ENCODE results near the gene GARRE1.
"Not testable (repeated sequence)": the region's sequence is repeated elsewhere in the genome, so short reads cannot be mapped to it uniquely, and the experiment has no call there.

GARRE1 gene, protein sequence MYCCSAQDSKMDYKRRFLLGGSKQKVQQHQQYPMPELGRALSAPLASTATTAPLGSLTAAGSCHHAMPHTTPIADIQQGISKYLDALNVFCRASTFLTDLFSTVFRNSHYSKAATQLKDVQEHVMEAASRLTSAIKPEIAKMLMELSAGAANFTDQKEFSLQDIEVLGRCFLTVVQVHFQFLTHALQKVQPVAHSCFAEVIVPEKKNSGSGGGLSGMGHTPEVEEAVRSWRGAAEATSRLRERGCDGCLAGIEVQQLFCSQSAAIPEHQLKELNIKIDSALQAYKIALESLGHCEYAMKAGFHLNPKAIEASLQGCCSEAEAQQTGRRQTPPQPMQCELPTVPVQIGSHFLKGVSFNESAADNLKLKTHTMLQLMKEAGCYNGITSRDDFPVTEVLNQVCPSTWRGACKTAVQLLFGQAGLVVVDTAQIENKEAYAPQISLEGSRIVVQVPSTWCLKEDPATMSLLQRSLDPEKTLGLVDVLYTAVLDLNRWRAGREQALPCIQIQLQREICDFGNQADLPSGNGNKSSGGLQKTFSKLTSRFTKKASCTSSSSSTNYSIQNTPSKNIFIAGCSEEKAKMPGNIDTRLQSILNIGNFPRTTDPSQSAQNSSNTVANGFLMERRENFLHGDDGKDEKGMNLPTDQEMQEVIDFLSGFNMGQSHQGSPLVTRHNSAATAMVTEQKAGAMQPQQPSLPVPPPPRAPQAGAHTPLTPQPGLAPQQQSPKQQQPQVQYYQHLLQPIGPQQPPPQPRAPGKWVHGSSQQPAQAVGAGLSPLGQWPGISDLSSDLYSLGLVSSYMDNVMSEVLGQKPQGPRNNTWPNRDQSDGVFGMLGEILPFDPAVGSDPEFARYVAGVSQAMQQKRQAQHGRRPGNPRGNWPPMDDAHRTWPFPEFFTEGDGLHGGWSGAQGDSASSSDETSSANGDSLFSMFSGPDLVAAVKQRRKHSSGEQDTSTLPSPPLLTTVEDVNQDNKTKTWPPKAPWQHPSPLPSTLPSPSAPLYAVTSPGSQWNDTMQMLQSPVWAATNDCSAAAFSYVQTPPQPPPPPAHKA (N-terminal part only)

GRCh38 chr19:34254046-34254697 lies at the start of gene GARRE1:
GARRE1 (plus strand) TSS chr19:34254554; CDS start chr19:34300474, 45,920 bp downstream.
- peak; percentile 94 for DNase-seq (ENCODE audit: low spot score)
- in situ Hi-C loops (cut with MboI; ENCODE audit: low pct_unique_long_range_greater_than_20kb, low sequenced_read_pairs, unreplicated experiment), result no loop called here
- TF ChIP-seq CTCF (IDR thresholded peaks at IDR 0.05; ENCODE audit: extremely low read depth, insufficient read depth, missing control alignments), result no peak

- DNase-seq (ENCODE audit: low spot score); in situ Hi-C loops (cut with MboI; ENCODE audit: low pct_unique_long_range_greater_than_20kb, low sequenced_read_pairs, unreplicated experiment): not testable (repeated sequence)
Measured at GRCh38 chr19:34205324-34205723, 49.0 kb upstream of the GARRE1 start.

- TF ChIP-seq CTCF (IDR thresholded peaks at IDR 0.05; ENCODE audit: extremely low read depth, insufficient read depth, missing control alignments), result no peak
- in situ Hi-C loops (cut with MboI; ENCODE audit: low pct_unique_long_range_greater_than_20kb, low sequenced_read_pairs, unreplicated experiment), result no loop called here
- DNase-seq (ENCODE audit: low spot score), result no peak
Measured at GRCh38 chr19:34208291-34208884, 46.0 kb upstream of the GARRE1 start.

DNA sequence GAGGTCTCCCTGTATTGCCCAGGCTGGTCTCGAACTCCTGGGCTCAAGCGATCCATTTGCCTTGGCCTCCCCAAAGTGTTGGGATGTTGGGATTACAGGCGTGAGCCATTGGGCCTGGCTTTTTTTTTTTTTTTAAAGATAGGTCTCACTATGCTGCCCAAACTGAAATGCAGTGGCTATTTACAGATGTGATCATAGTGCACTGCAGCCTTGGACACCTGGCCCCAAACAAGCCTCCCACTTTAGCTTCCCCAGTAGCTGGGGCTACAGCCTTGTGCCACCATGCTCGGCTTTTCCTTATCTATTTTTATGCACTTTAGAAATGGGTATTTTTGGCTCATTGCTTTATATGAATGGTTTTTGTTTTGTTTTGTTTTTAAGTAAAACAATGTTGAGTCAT lies 44.6 kb upstream of the GARRE1 start:
- no peak for TF ChIP-seq CTCF (IDR thresholded peaks at IDR 0.05; ENCODE audit: extremely low read depth, insufficient read depth, missing control alignments)
- in situ Hi-C loops (cut with MboI; ENCODE audit: low pct_unique_long_range_greater_than_20kb, low sequenced_read_pairs, unreplicated experiment), result no loop called here
- DNase-seq (ENCODE audit: low spot score), result no peak

GRCh38 chr19:34213283-34213682 lies 41.1 kb upstream of the GARRE1 start:
- no peak for DNase-seq (ENCODE audit: low spot score)
- no peak for TF ChIP-seq CTCF (IDR thresholded peaks at IDR 0.05; ENCODE audit: extremely low read depth, insufficient read depth, missing control alignments)
- in situ Hi-C loops (cut with MboI; ENCODE audit: low pct_unique_long_range_greater_than_20kb, low sequenced_read_pairs, unreplicated experiment), result no loop called here

DNA sequence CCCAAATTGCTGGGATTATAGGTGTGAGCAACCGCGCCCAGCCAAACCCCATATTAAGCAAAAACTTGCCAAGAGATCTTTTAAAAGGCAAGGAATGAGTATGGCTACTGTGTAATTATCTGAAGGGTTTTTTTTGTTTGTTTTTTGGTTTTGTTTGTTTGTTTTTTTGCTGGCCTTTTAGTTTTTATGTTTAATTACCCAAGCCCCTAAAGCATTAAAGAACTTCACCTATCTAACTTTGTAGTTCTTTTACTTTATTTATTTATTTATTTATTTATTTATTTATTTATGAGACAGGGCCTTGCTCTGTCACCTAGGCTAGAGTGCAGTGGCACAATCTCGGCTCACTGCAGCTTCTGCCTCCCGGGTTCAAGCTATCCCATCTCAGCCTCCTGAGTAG lies 40.3 kb upstream of the GARRE1 start:
- in situ Hi-C loops (cut with MboI; ENCODE audit: low pct_unique_long_range_greater_than_20kb, low sequenced_read_pairs, unreplicated experiment), result no loop called here

More for the DNA sequence above, 40.3 kb upstream of the GARRE1 start:
- no peak for TF ChIP-seq CTCF (IDR thresholded peaks at IDR 0.05; ENCODE audit: extremely low read depth, insufficient read depth, missing control alignments)
- DNase-seq (ENCODE audit: low spot score), result no peak

Data from GM13977 (cell line).